Colonic mucosa (tissue), 4 donors: ENCODE measurements around the gene ROBO4. TPM values are rescaled to one million over a fixed set of nuclear protein-coding genes. Genes with fewer than 3 reads are reported as not detected.

Source experiments
- DNase-seq: peaks from one replicate; pipeline ENCODE4 v3.0.0-alpha.2; 2020
- H3K27ac ChIP-seq: fragments of 200-600 bp; one replicate; pipeline ENCODE4 v1.8.0; 2021
- H3K27me3 ChIP-seq: fragments of 200-600 bp; one replicate; pipeline ENCODE4 v1.8.0; 2021
- H3K36me3 ChIP-seq: fragments of 200-600 bp; one replicate; pipeline ENCODE4 v1.8.0; 2021
- H3K4me1 ChIP-seq: fragments of 200-600 bp; one replicate; pipeline ENCODE4 v1.8.0; 2021; ENCODE audit warnings: mild to moderate bottlenecking
- H3K4me3 ChIP-seq: fragments of 200-600 bp; one replicate; pipeline ENCODE4 v1.8.0; 2021
- H3K9ac ChIP-seq, 2 donors: one replicate each; pipeline ENCODE4 v1.7.0; 2013; ENCODE audit warnings: control low read depth in 2 of 2, low read depth in 2 of 2, low read length in 2 of 2
- H3K9me3 ChIP-seq: fragments of 200-600 bp; one replicate; pipeline ENCODE4 v1.8.0; 2021
- intact Hi-C: fragments of 100-400 bp; cut with DNase I; formaldehyde crosslinking; loops from one replicate; pipeline ENCODE4 v1.14.1; 2022
- total RNA-seq, 2 donors: library from RNA; stranded (reverse); fragmentation: NEBNext Ultra II Directional in 1 of 2; extraction: Animal tissue kit (Norgen Biotek cat#: 25700) in 1 of 2; gene quantifications; one replicate each; pipeline ENCODE4 v1.2.1, GENCODE V29; 2021
- TF ChIP-seq, protein P1 (sequence below): fragments of 200-600 bp; IDR thresholded peaks from one replicate; pipeline ENCODE4 v1.8.0; 2022; ENCODE audit warnings: antibody characterized with exemption, mild to moderate bottlenecking
- donor health status: healthy.
- donor health status: DM: no; HTN: no; CAD: no.
- donor health status: DM: no; HTN: no; CAD: no.

ROBO4 gene
- total RNA-seq, 2 donors from 2014 or later, result 4.0 to 5.0 TPM

GRCh38 chr11:124943254-124943616 lies 45.6 kb upstream of the ROBO4 start:
- TF ChIP-seq, protein P1, sequence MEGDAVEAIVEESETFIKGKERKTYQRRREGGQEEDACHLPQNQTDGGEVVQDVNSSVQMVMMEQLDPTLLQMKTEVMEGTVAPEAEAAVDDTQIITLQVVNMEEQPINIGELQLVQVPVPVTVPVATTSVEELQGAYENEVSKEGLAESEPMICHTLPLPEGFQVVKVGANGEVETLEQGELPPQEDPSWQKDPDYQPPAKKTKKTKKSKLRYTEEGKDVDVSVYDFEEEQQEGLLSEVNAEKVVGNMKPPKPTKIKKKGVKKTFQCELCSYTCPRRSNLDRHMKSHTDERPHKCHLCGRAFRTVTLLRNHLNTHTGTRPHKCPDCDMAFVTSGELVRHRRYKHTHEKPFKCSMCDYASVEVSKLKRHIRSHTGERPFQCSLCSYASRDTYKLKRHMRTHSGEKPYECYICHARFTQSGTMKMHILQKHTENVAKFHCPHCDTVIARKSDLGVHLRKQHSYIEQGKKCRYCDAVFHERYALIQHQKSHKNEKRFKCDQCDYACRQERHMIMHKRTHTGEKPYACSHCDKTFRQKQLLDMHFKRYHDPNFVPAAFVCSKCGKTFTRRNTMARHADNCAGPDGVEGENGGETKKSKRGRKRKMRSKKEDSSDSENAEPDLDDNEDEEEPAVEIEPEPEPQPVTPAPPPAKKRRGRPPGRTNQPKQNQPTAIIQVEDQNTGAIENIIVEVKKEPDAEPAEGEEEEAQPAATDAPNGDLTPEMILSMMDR, result no peak
- Histone ChIP-seq H3K9ac (no peak overlapping the region), H3K27ac (no peak overlapping the region)

DNA sequence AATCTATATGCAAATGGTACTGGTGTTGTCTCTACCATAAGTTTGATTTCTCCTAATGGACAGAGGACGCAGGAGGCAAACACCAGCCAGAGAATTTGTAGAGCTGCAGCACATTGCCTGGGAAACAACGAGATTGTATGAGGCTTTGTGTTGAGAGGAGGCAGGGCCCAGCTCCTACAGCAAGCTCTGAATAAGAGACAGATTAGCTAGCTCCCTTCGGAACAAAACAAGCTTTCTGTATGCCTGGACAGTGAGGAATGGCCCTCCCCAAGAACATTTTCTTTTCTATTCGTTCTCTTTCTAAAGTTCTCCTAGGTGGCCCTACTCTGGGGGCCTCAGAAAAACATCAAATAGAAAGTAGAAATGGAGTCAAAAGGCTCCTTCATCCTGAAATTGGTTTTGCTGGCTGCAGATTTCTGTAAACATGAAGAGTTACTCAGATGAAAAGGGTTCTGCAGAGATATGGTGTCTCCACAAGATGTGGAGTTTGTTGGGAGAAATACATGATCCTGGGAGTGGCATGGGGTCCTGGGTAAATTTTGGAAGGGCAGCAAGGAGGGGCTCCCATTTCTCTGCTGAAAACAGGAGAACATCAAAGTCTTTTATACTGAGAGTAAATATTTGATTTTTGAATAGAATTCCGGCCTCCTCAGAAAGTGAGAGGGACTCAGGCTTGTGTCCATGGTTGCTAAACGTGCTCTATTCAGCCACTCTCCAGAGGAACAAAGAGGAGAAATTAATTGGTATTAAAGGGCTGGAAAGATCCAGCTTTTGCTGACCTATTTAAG lies 45.0 kb upstream of the ROBO4 start:
- H3K4me1 ChIP-seq, result no peaks in the 10 kb centered on the region
- H3K36me3 ChIP-seq, result no peaks in the 10 kb centered on the region
- DNase-seq, result no peak
- no peaks in the 10 kb centered on the region for H3K27me3 ChIP-seq
- intact Hi-C loops, result no loop called here
- no peaks in the 10 kb centered on the region for H3K9me3 ChIP-seq
- no peak overlapping the region for H3K27ac ChIP-seq
- H3K4me3 ChIP-seq, result no peak overlapping the region
- TF ChIP-seq, protein P1, result no peak
- H3K9ac ChIP-seq, result no peak overlapping the region

More at GRCh38 chr11:124943254-124943616, 45.6 kb upstream of the ROBO4 start:
- intact Hi-C loops, result no loop called here
- H3K36me3 ChIP-seq, result no peaks in the 10 kb centered on the region
- no peaks in the 10 kb centered on the region for H3K4me1 ChIP-seq
- H3K27me3 ChIP-seq, result no peaks in the 10 kb centered on the region
- H3K4me3 ChIP-seq, result no peak overlapping the region
- no peak for DNase-seq
- no peaks in the 10 kb centered on the region for H3K9me3 ChIP-seq

- TF ChIP-seq, protein P1, result no peak
- intact Hi-C loops, result no loop called here
- no peak for DNase-seq
- H3K36me3 ChIP-seq, result no peaks in the 10 kb centered on the region
- H3K9ac ChIP-seq, result no peak overlapping the region
- no peaks in the 10 kb centered on the region for H3K4me1 ChIP-seq
- H3K9me3 ChIP-seq, result no peaks in the 10 kb centered on the region
- H3K27ac ChIP-seq, result no peak overlapping the region
- H3K4me3 ChIP-seq, result no peak overlapping the region
- H3K27me3 ChIP-seq, result no peaks in the 10 kb centered on the region
Observed at GRCh38 chr11:124941703-124942102, 44.0 kb upstream of the ROBO4 start.

- Histone ChIP-seq H3K9ac (no peak overlapping the region), H3K4me3 (no peak overlapping the region), H3K27me3 (no peaks in the 10 kb centered on the region), H3K27ac (no peak overlapping the region), H3K36me3 (no peaks in the 10 kb centered on the region), H3K9me3 (no peaks in the 10 kb centered on the region), H3K4me1 (no peaks in the 10 kb centered on the region)
- DNase-seq, result no peak
- intact Hi-C loops, result no loop called here
- TF ChIP-seq, protein P1, result no peak
Observed at GRCh38 chr11:124938970-124939369, 41.3 kb upstream of the ROBO4 start.

DNA sequence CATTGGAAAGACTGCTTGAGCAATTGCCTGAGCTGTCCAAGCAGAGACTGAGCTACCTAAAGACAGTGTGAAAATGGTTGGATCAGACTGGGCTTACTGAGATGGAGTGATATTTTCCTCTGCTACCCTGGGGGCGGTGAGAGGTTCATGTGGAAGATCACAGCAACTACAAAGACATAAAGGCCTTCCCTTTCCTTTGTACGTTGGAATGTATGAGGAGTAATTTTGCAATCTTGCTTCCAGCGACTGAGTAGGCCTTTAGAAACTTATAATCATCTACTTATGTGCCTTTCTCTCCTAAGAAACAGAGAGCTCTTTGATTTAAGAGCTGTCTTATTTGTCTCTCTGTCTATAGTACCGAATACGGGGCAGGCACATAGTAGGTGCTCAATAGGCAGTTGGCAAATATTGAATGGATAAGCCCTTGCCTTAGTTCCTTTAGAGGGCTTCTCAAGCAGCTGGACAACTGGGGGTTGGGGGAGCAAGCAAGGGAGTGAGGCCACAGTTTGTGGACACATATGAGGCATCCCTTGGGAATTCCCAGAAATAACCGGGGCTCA lies 40.6 kb upstream of the ROBO4 start:
- Histone ChIP-seq H3K9ac (no peak overlapping the region), H3K4me1 (no peaks in the 10 kb centered on the region), H3K4me3 (no peak overlapping the region), H3K27ac (no peak overlapping the region), H3K9me3 (no peaks in the 10 kb centered on the region), H3K27me3 (no peaks in the 10 kb centered on the region), H3K36me3 (no peaks in the 10 kb centered on the region)
- intact Hi-C loops, result no loop called here
- TF ChIP-seq, protein P1, result no peak
- no peak for DNase-seq
